Measurements from ENCODE around the gene RAE1. TPM values are rescaled to one million over a fixed set of nuclear protein-coding genes. Genes with fewer than 3 reads are reported as not detected.

RAE1 gene
- total and polyA plus RNA-seq, 2 of the 8 experiments (the other 6 are each of a cell fraction or from before 2014, with no cell fraction given) = 35.9 to 44.9 TPM

- Histone ChIP-seq H3K23ac (ENCODE audit: insufficient read length) (no peak overlapping the region), H3K14ac (ENCODE audit: insufficient read length) (no peak overlapping the region), H4K91ac (replicated peaks; ENCODE audit: insufficient read length, low read length) (no peak overlapping the region), H2BK12ac (ENCODE audit: low read depth, low read length) (no peak overlapping the region), H4K8ac (ENCODE audit: extremely low read depth, insufficient read depth, low read length) (no peak overlapping the region), H2AK5ac (ENCODE audit: low read depth, low read length) (no peak overlapping the region), H3K27me3 (replicated peaks in 1 of 4; ENCODE audit: control insufficient read depth in 3 of 4, extremely low read depth in 1 of 4, insufficient read depth in 3 of 4, low read length in 3 of 4) (no peaks in the 10 kb centered on the region), H3K79me1 (ENCODE audit: low read depth, low read length) (peaks cover 8% of the 10 kb centered on the region), H3K56ac (replicated peaks; ENCODE audit: insufficient read length, low read depth, low read length) (no peak overlapping the region), H3K79me2 (ENCODE audit: control insufficient read depth in 1 of 2, insufficient read depth in 2 of 2, low read length in 2 of 2) (peaks cover 11 to 13% of the 10 kb centered on the region in 2 experiments), H3K36me3 (ENCODE audit: control insufficient read depth in 2 of 4, insufficient read depth in 4 of 4, low read length in 3 of 4) (no peaks in the 10 kb centered on the region), H3K27ac (ENCODE audit: low read depth, low read length) (no peak overlapping the region), H3K4ac (replicated peaks; ENCODE audit: insufficient read length, low read depth, low read length) (no peak overlapping the region), H3K4me1 (replicated peaks in 1 of 4; ENCODE audit: control insufficient read depth in 3 of 4, insufficient read depth in 4 of 4, low read length in 3 of 4) (peaks cover 0 to 9% (median 3%) of the 10 kb centered on the region in 4 experiments; a peak in 5 of 7 replicates), H3K9me3 (ENCODE audit: insufficient read depth in 2 of 2, low read depth in 1 of 2, low read length in 1 of 2) (no peaks in the 10 kb centered on the region), H4K5ac (ENCODE audit: insufficient read length, low read depth, low read length) (no peak overlapping the region), H2BK120ac (replicated peaks; ENCODE audit: low read depth, low read length) (no peak overlapping the region), H3K4me2 (ENCODE audit: insufficient read depth in 1 of 2, low read depth in 2 of 2, low read length in 2 of 2) (no peak overlapping the region), H3K9ac (replicated peaks in 1 of 4; ENCODE audit: extremely low read depth in 1 of 4, low read depth in 3 of 4, low read length in 3 of 4) (no peak overlapping the region), H2BK20ac (ENCODE audit: low read length) (no peak overlapping the region), H2AFZ (ENCODE audit: low read length) (no peak overlapping the region), H2BK15ac (ENCODE audit: low read length) (no peak overlapping the region), H3K18ac (ENCODE audit: extremely low read depth, low read length) (no peak overlapping the region), H3K23me2 (ENCODE audit: low read depth, low read length) (peaks cover 5% of the 10 kb centered on the region; the same call in 1 of the 2 replicates), H3K4me3 (ENCODE audit: extremely low read depth in 1 of 4, insufficient read depth in 2 of 4, low read depth in 3 of 4, low read length in 4 of 4) (no peak overlapping the region), H2BK5ac (ENCODE audit: low read depth, low read length) (no peak overlapping the region), H4K20me1 (replicated peaks in 1 of 2; ENCODE audit: control insufficient read depth in 1 of 2, insufficient read depth in 2 of 2, low read length in 2 of 2) (peaks cover 0 to 3% of the 10 kb centered on the region in 2 experiments)
- WGBS, 2 experiments (ENCODE audit: extremely low coverage in 1 of 2, insufficient coverage in 1 of 2, insufficient read length in 1 of 2, insufficient replicate concordance in 2 of 2, low coverage in 1 of 2, low lambda C conversion rate in 2 of 2, missing lambda C conversion rate in 1 of 2) = 86% methylated on average over 4 of the region's 4 CpGs; no CpG with 5 or more reads in 1 of the 2 experiments
- FAIRE-seq (no peak), DNase-seq (ENCODE audit: low read depth in 1 of 2, low spot score in 2 of 2) (no peak)
- POLR2A ChIA-PET (ENCODE audit: partially characterized antibody) = no interaction called here
- TF ChIP-seq ASH2L (IDR thresholded peaks at IDR 0.05; ENCODE audit: low read length) (no peak), JUN (IDR thresholded peaks at IDR 0.05; ENCODE audit: low read depth, low read length) (no peak), MAFK (IDR thresholded peaks at IDR 0.05; ENCODE audit: low read depth, low read length) (no peak), FOSL1 (IDR thresholded peaks at IDR 0.05; ENCODE audit: insufficient read depth, low read depth, low read length) (no peak), BCL11A (IDR thresholded peaks at IDR 0.05; ENCODE audit: low read depth in 2 of 2, low read length in 2 of 2) (no peak), RAD21 (IDR thresholded peaks at IDR 0.05 in 1 of 2, conservative IDR thresholded peaks at IDR 0.05 in 1 of 2; ENCODE audit: low read depth in 2 of 2, low read length in 2 of 2) (no peak), GTF2F1 (IDR thresholded peaks at IDR 0.05; ENCODE audit: borderline replicate concordance, low read depth, low read length) (no peak), HDAC6 (IDR thresholded peaks at IDR 0.05; ENCODE audit: low read depth, low read length) (no peak), EGR1 (IDR thresholded peaks at IDR 0.05; ENCODE audit: borderline replicate concordance, low read depth, low read length) (no peak)
- CTCF ChIA-PET (ENCODE audit: partially characterized antibody) = interaction anchor here (0.8 to 6.5 kb wide), 15 partner anchors 10 to 296 kb away, joined by 3 to 83 read pairs (median 8); partner anchors contain the start of gene SPO11
Measured at GRCh38 chr20:57347393-57347792, 3.7 kb upstream of the RAE1 start.

Measured in H1 (cell line).